HEK293 (cell line): Measurements from ENCODE around the gene RNF41.

ENCODE experiments used
- ZNF571 ChIP-seq: fragments of 450-650 bp; formaldehyde crosslinking; IDR thresholded peaks from 2 replicates; pipeline ENCODE4 v1.5.0; 2017; ENCODE audit warnings: missing biosample characterization, missing genetic modification characterization
- TF ChIP-seq, protein P1 (sequence below): fragments of 450-650 bp; formaldehyde crosslinking; IDR thresholded peaks from 2 replicates; pipeline ENCODE4 v1.5.1; 2016; ENCODE audit warnings: missing biosample characterization, missing genetic modification characterization

GRCh38 chr12:56248711-56249110 lies 27.0 kb upstream of the RNF41 start:
- no peak for TF ChIP-seq ZNF571 (tag by site-specific recombination)
- TF ChIP-seq, protein P1, sequence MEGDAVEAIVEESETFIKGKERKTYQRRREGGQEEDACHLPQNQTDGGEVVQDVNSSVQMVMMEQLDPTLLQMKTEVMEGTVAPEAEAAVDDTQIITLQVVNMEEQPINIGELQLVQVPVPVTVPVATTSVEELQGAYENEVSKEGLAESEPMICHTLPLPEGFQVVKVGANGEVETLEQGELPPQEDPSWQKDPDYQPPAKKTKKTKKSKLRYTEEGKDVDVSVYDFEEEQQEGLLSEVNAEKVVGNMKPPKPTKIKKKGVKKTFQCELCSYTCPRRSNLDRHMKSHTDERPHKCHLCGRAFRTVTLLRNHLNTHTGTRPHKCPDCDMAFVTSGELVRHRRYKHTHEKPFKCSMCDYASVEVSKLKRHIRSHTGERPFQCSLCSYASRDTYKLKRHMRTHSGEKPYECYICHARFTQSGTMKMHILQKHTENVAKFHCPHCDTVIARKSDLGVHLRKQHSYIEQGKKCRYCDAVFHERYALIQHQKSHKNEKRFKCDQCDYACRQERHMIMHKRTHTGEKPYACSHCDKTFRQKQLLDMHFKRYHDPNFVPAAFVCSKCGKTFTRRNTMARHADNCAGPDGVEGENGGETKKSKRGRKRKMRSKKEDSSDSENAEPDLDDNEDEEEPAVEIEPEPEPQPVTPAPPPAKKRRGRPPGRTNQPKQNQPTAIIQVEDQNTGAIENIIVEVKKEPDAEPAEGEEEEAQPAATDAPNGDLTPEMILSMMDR (tag by site-specific recombination): no peak
